Tibial artery (tissue), 4 donors: ENCODE measurements around the gene B4GALT1.
A peak's percentile ranks its signal among the peaks of the same experiment; 100 is the strongest.
"Not testable (repeated sequence)": the region's sequence is repeated elsewhere in the genome, so short reads cannot be mapped to it uniquely, and the experiment has no call there.

Experiments used
- DNase-seq, 2 donors: peaks; one replicate each; pipeline ENCODE4 v3.0.0-alpha.2; 2019
- H3K27ac ChIP-seq, 2 donors: fragments of 200-600 bp; sonication (generic) in 1 of 2; 1 replicate in 1 of 2; 2 replicates in 1 of 2; pipeline ENCODE4 v1.5.1; 2018 to 2019; ENCODE audit warnings: mild to moderate bottlenecking in 1 of 2
- H3K27me3 ChIP-seq, 2 donors: fragments of 200-600 bp; sonication (generic) in 1 of 2; one replicate each; pipeline versions ENCODE4 v1.5.1 to v1.6.0; 2016 to 2019
- H3K36me3 ChIP-seq, 3 donors: fragments of 200-600 bp; sonication (generic) in 2 of 3; one replicate each; pipeline ENCODE4 v1.5.1; 2016 to 2019; ENCODE audit warnings: mild to moderate bottlenecking in 2 of 3
- H3K4me1 ChIP-seq, 4 donors: fragments of 200-600 bp; sonication (generic) in 2 of 4; 1 replicate in 3 of 4; 2 replicates in 1 of 4; pipeline ENCODE4 v1.5.1; 2016 to 2019
- H3K4me3 ChIP-seq, 2 donors: fragments of 200-600 bp; sonication (generic) in 1 of 2; 1 replicate in 1 of 2; 2 replicates in 1 of 2; pipeline ENCODE4 v1.5.1; 2018 to 2019; ENCODE audit warnings: mild to moderate bottlenecking in 2 of 2
- H3K9me3 ChIP-seq, 3 donors: fragments of 200-600 bp; sonication (generic) in 1 of 3; one replicate each; pipeline ENCODE4 v1.5.1; 2016 to 2019
- CTCF ChIP-seq, 2 experiments: fragments of 200-600 bp in 1 of 2; fragments of 450-650 bp in 1 of 2; IDR thresholded peaks; one replicate each; pipeline ENCODE4 v1.5.1; 2017 to 2019; ENCODE audit warnings: antibody characterized with exemption in 2 of 2, mild to moderate bottlenecking in 1 of 2, moderate library complexity in 1 of 2
- intact Hi-C: fragments of 100-400 bp; cut with DNase I; formaldehyde crosslinking; loops from one replicate; pipeline ENCODE4 v1.15.0; 2023; ENCODE audit warnings: low total_unique reads

The B4GALT1 gene

DNA sequence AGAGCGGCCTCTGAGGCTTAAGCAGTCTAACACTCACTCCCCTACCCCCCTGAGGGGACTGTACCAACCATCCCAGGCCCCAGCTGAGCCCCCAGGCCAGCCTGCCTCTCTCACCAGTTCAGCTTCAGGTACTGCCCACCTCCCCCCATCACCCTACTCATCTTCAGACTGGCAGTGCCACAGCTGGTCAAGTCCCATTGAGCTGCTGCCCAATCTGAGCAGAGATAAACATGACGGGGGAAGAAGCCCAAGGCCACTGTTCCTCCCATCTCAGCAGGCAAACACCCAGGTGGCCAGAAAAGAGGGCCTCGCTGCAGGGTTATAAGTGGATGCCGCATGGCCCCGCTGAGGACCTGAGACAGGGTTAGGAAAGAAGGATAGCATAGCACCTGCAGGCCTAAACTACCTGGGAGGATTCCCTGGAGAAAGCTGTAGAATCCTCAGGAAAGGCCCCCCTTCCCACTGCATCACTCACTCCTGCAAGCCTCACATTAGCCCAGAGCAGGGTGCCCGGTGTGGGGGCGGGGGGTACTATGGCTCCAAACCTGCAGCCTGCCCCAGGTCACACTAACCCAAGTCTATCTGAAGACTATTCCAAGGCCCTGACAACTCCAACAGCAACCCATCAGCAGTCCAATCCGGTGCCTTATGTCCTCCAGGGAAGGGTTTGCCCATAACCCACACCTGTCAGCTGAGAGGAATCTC is 3.6 kb downstream of the B4GALT1 start:
- DNase-seq = no peak
- intact Hi-C loops = no loop called here
- TF ChIP-seq CTCF (IDR thresholded peaks at IDR 0.05) = no peak
- no peaks in the 10 kb centered on the region for H3K27me3 ChIP-seq
- no peaks in the 10 kb centered on the region for H3K9me3 ChIP-seq
- peak overlapping the region; percentile 95 to 98 for H3K27ac ChIP-seq
- no peaks in the 10 kb centered on the region for H3K36me3 ChIP-seq
- H3K4me3 ChIP-seq = peak overlapping the region; percentile 92
- peaks cover 14 to 73% (median 65%) of the 10 kb centered on the region in 4 donors for H3K4me1 ChIP-seq

GRCh38 chr9:33162721-33163311 is 4.3 kb downstream of the B4GALT1 start:
- H3K27me3 ChIP-seq = no peaks in the 10 kb centered on the region
- H3K4me1 ChIP-seq = peaks cover 14 to 76% (median 67%) of the 10 kb centered on the region in 4 donors
- H3K27ac ChIP-seq = peak overlapping the region; percentile 95 to 98
- H3K36me3 ChIP-seq = no peaks in the 10 kb centered on the region
- DNase-seq = peak; percentile 81 to 87
- intact Hi-C loops = no loop called here
- no peaks in the 10 kb centered on the region for H3K9me3 ChIP-seq
- H3K4me3 ChIP-seq = peak overlapping the region; percentile 92
- no peak for TF ChIP-seq CTCF (IDR thresholded peaks at IDR 0.05)

GRCh38 chr9:33161589-33162132 is 5.5 kb downstream of the B4GALT1 start:
- Histone ChIP-seq H3K4me3 (peak overlapping the region in 1 of 2 donors; percentile 30), H3K27me3 (no peaks in the 10 kb centered on the region), H3K27ac (peak overlapping the region; percentile 95 to 98), H3K36me3 (no peaks in the 10 kb centered on the region), H3K9me3 (no peaks in the 10 kb centered on the region), H3K4me1 (peaks cover 14 to 84% (median 76%) of the 10 kb centered on the region in 4 donors)
- no peak for DNase-seq
- no peak for TF ChIP-seq CTCF (IDR thresholded peaks at IDR 0.05)
- intact Hi-C loops = no loop called here

DNA sequence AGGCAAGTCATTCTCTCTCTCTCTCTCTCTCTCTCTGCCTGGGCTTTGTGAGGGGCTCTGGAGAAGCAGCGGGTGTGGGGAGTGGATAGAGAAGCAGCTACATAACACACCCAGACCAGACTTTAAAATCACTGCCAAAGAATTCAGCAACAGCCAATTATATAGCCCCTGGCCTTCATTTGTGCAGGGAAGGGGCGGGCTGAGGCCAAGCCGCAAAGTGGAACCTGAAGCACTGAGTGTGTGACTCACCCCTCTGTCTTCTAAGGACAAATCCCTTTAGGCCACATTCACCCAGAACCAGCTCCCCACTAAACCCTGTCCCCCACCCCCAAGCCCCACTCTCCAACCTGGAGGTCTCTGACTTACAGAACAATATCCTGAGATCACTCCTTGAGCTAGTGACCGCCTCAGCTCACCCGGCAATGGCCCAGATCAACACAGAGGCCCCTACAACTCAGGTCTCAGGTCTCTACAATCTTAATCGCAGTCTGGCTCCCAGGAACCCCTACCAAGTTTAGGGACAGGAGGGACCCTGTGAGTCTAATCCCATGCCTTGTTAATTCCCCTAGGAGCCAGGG is 6.0 kb downstream of the B4GALT1 start:
- no peaks in the 10 kb centered on the region for H3K27me3 ChIP-seq
- TF ChIP-seq CTCF (IDR thresholded peaks at IDR 0.05) = no peak
- intact Hi-C loops = no loop called here
- peak; percentile 69 to 82 for DNase-seq
- peak overlapping the region; percentile 95 to 98 for H3K27ac ChIP-seq
- H3K9me3 ChIP-seq = no peaks in the 10 kb centered on the region
- H3K4me1 ChIP-seq = peaks cover 14 to 89% (median 82%) of the 10 kb centered on the region in 4 donors
- H3K36me3 ChIP-seq = no peaks in the 10 kb centered on the region
- peak overlapping the region in 1 of 2 donors; percentile 30 for H3K4me3 ChIP-seq

DNA sequence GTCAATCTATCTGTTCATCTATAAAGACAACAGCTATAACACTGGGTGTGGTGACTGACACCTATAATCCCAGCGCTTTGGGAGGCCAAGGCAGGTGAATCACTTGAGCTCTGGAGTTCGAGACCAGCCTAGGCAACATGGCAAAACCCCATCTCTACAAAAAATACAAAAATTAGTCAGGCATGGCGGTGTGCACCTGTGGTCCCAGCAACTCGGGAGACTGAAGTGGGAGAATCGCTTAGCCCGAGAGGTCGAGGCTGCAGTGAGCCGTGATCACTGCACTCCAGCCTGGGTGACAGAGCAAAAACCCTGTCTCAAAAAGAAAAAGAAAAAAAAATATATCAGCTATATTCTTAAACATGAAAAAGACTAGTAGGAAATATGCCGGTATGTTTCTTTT is 6.7 kb downstream of the B4GALT1 start:
- DNase-seq, H3K9me3 ChIP-seq, H3K36me3 ChIP-seq, H3K27me3 ChIP-seq, intact Hi-C loops: not testable (repeated sequence)
- peak overlapping the region in 1 of 2 donors; percentile 30 for H3K4me3 ChIP-seq
- H3K27ac ChIP-seq = peak overlapping the region; percentile 95 to 98
- H3K4me1 ChIP-seq = peaks cover 14 to 95% (median 85%) of the 10 kb centered on the region in 4 donors

DNA sequence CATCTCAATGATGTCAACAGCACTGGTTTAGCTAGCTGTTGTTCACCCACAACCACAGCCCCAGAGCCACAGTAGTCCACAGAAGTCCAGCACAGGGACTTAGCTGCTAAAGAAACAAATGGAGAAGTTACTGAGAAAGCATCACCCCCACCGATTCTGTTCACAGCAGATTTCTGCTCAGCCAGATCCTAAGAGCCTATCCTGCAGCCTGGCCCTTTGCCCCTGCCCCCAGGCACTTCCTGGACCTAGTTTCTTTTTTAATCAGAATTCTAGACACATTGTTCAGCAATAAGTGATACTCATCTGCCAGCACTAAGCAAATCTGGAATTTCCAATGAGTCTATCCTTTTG is 7.4 kb downstream of the B4GALT1 start:
- H3K4me1 ChIP-seq = peaks cover 14 to 96% (median 88%) of the 10 kb centered on the region in 4 donors
- H3K27me3 ChIP-seq = no peaks in the 10 kb centered on the region
- DNase-seq = peak; percentile 61 to 78
- no peak overlapping the region for H3K4me3 ChIP-seq
- TF ChIP-seq CTCF (IDR thresholded peaks at IDR 0.05) = no peak
- no peaks in the 10 kb centered on the region for H3K9me3 ChIP-seq
- intact Hi-C loops = no loop called here
- H3K27ac ChIP-seq = peak overlapping the region; percentile 95 to 98
- H3K36me3 ChIP-seq = no peaks in the 10 kb centered on the region
